Heart left ventricle (tissue), 13 donors: ENCODE measurements around the gene MAGEA10.

Source experiments
- CTCF ChIP-seq, 12 donors: fragments of 200-600 bp; sonication (generic) in 4 of 12; IDR thresholded peaks; one replicate each; pipeline versions ENCODE4 v1.5.0 to v1.8.0; 2018 to 2022; ENCODE audit warnings: antibody characterized with exemption in 12 of 12, mild to moderate bottlenecking in 5 of 12
- POLR2A ChIP-seq, 2 donors: fragments of 450-650 bp; IDR thresholded peaks; one replicate each; pipeline ENCODE4 v1.6.1; 2017; ENCODE audit warnings: antibody characterized with exemption in 2 of 2, mild to moderate bottlenecking in 2 of 2, moderate library complexity in 2 of 2
- donor health status: ischemic (EF 13 %, LVEDD 7.1; RV severe dilation, severe dysfunction).
- donor health status: DM: no; HTN: yes; CAD: no.
- donor health status: DM: no; HTN: no; CAD: no.
- donor health status: ischemic (EF 25% LVEDD 6.9; RV normal size, moderate dysfunction).
- donor health status: ischemic (EF 25% LVEDD 5.7; RV mildly dilated, moderate dysfunction).
- donor health status: ischemic (EF 35%, LVEDD 5.7; RV mildly dilated, moderate dysfunction).
- donor health status: nonischemic (EF 11% LVEDD 7.7; RV severe dilation, severe dysfunction).
- donor health status: DM: yes; HTN: yes; CAD: no.
- donor health status: PGD.
- donor health status: ischemic (EF 29% LVEDD 5.4; RV normal size, mild dysfunction).
- donor health status: nonischemic (EF 23%, LVEDD 6.1; RV moderate dilation, normal function).

GRCh38 chrX:152108527-152108926, 29.9 kb downstream of the MAGEA10 start:
- TF ChIP-seq POLR2A (IDR thresholded peaks at IDR 0.05) (no peak), CTCF (IDR thresholded peaks at IDR 0.05) (no peak)
